Skeletal muscle tissue (tissue), 4 donors: Measurements from ENCODE around the gene IFNAR1. TPM values are rescaled to one million over a fixed set of nuclear protein-coding genes. Genes with fewer than 3 reads are reported as not detected.

ENCODE experiments used
- H3K27ac ChIP-seq: one replicate; pipeline ENCODE4 v1.7.0; 2013; ENCODE audit warnings: mild to moderate bottlenecking, low read depth, low read length, inconsistent platforms
- H3K27me3 ChIP-seq, 3 donors: one replicate each; pipeline ENCODE4 v1.7.0; 2013; ENCODE audit warnings: low read length in 3 of 3; ENCODE audit not compliant: control insufficient read depth in 3 of 3, insufficient read depth in 3 of 3
- H3K36me3 ChIP-seq, 3 donors: one replicate each; pipeline ENCODE4 v1.7.0; 2013; ENCODE audit warnings: low read length in 3 of 3; ENCODE audit not compliant: control insufficient read depth in 3 of 3, insufficient read depth in 3 of 3
- H3K4me1 ChIP-seq, 3 donors: one replicate each; pipeline ENCODE4 v1.7.0; 2013; ENCODE audit warnings: low read length in 3 of 3, mild to moderate bottlenecking in 3 of 3; ENCODE audit not compliant: control insufficient read depth in 3 of 3, insufficient read depth in 3 of 3
- H3K4me3 ChIP-seq, 3 donors: one replicate each; pipeline ENCODE4 v1.7.0; 2013; ENCODE audit warnings: low read length in 3 of 3
- H3K9ac ChIP-seq, 3 donors: one replicate each; pipeline ENCODE4 v1.7.0; 2013; ENCODE audit warnings: low read length in 3 of 3, mild to moderate bottlenecking in 3 of 3, moderate library complexity in 2 of 3, low read depth in 1 of 3
- H3K9me3 ChIP-seq, 3 donors: one replicate each; pipeline ENCODE4 v1.7.0; 2013; ENCODE audit warnings: low read length in 3 of 3; ENCODE audit not compliant: control insufficient read depth in 3 of 3
- total RNA-seq: library from RNA; depleted of rRNA; stranded (reverse); fragments of >200 nt; gene quantifications from one replicate; pipeline ENCODE4 v1.2.3, GENCODE V29; 2014
- donor health status: Osteomylitis.

The IFNAR1 gene
- total RNA-seq, 1 donor from 2014 or later, result 15.1 TPM

- Histone ChIP-seq H3K27me3 (no peaks in the 10 kb centered on the region), H3K9me3 (no peaks in the 10 kb centered on the region), H3K9ac (no peak overlapping the region), H3K4me1 (peaks cover 3 to 4% (median 4%) of the 10 kb centered on the region in 3 donors), H3K27ac (no peak overlapping the region), H3K4me3 (no peak overlapping the region), H3K36me3 (no peaks in the 10 kb centered on the region)
These were observed 19.5 kb upstream of the IFNAR1 start for GRCh38 chr21:33305344-33305671.

GRCh38 chr21:33305938-33306337, 18.8 kb upstream of the IFNAR1 start:
- no peaks in the 10 kb centered on the region for H3K36me3 ChIP-seq
- no peak overlapping the region for H3K4me3 ChIP-seq
- H3K27ac ChIP-seq, result no peak overlapping the region
- no peak overlapping the region for H3K9ac ChIP-seq
- H3K4me1 ChIP-seq, result peaks cover 0 to 4% (median 0%) of the 10 kb centered on the region in 3 donors
- no peaks in the 10 kb centered on the region for H3K9me3 ChIP-seq
- H3K27me3 ChIP-seq, result no peaks in the 10 kb centered on the region

- Histone ChIP-seq H3K27ac (no peak overlapping the region), H3K27me3 (no peaks in the 10 kb centered on the region), H3K4me1 (no peaks in the 10 kb centered on the region)
These were observed 15.9 kb upstream of the IFNAR1 start for GRCh38 chr21:33308586-33309490.

GRCh38 chr21:33309778-33310177, 15.0 kb upstream of the IFNAR1 start:
- no peaks in the 10 kb centered on the region for H3K36me3 ChIP-seq
- no peak overlapping the region for H3K4me3 ChIP-seq
- no peak overlapping the region for H3K9ac ChIP-seq
- no peaks in the 10 kb centered on the region for H3K4me1 ChIP-seq
- no peak overlapping the region for H3K27ac ChIP-seq
- H3K27me3 ChIP-seq, result no peaks in the 10 kb centered on the region
- H3K9me3 ChIP-seq, result no peaks in the 10 kb centered on the region

More at GRCh38 chr21:33308586-33309490, 15.9 kb upstream of the IFNAR1 start:
- H3K9ac ChIP-seq, result no peak overlapping the region
- H3K36me3 ChIP-seq, result no peaks in the 10 kb centered on the region
- H3K9me3 ChIP-seq, result no peaks in the 10 kb centered on the region
- no peak overlapping the region for H3K4me3 ChIP-seq

- H3K9ac ChIP-seq, result no peak overlapping the region
- peaks cover 0 to under 1% (median 0%) of the 10 kb centered on the region in 3 donors for H3K27me3 ChIP-seq
- no peak overlapping the region for H3K27ac ChIP-seq
- no peaks in the 10 kb centered on the region for H3K4me1 ChIP-seq
- H3K4me3 ChIP-seq, result no peak overlapping the region
- no peaks in the 10 kb centered on the region for H3K9me3 ChIP-seq
- H3K36me3 ChIP-seq, result no peaks in the 10 kb centered on the region
These were observed 12.6 kb upstream of the IFNAR1 start for GRCh38 chr21:33312121-33312520.

- Histone ChIP-seq H3K27ac (no peak overlapping the region), H3K4me3 (no peak overlapping the region), H3K9ac (no peak overlapping the region), H3K4me1 (no peaks in the 10 kb centered on the region), H3K9me3 (no peaks in the 10 kb centered on the region), H3K36me3 (no peaks in the 10 kb centered on the region), H3K27me3 (peaks cover 0 to 4% (median 0%) of the 10 kb centered on the region in 3 donors)
These were observed 11.6 kb upstream of the IFNAR1 start for GRCh38 chr21:33313183-33313582.

- peaks cover 0 to 4% (median 0%) of the 10 kb centered on the region in 3 donors for H3K27me3 ChIP-seq
- H3K4me3 ChIP-seq, result no peak overlapping the region
- no peaks in the 10 kb centered on the region for H3K9me3 ChIP-seq
- H3K4me1 ChIP-seq, result no peaks in the 10 kb centered on the region
- no peak overlapping the region for H3K27ac ChIP-seq
- no peak overlapping the region for H3K9ac ChIP-seq
- no peaks in the 10 kb centered on the region for H3K36me3 ChIP-seq
These were observed 11.2 kb upstream of the IFNAR1 start for GRCh38 chr21:33313611-33314010.

GRCh38 chr21:33314111-33314510, 10.7 kb upstream of the IFNAR1 start:
- H3K27me3 ChIP-seq, result peaks cover 0 to 4% (median 0%) of the 10 kb centered on the region in 3 donors

GRCh38 chr21:33315946-33316710, 8.6 kb upstream of the IFNAR1 start:
- Histone ChIP-seq H3K36me3 (no peaks in the 10 kb centered on the region), H3K4me3 (no peak overlapping the region), H3K9me3 (no peaks in the 10 kb centered on the region), H3K4me1 (no peaks in the 10 kb centered on the region), H3K27ac (no peak overlapping the region), H3K27me3 (peaks cover 0 to 4% (median 0%) of the 10 kb centered on the region in 3 donors), H3K9ac (no peak overlapping the region)

More at GRCh38 chr21:33314111-33314510, 10.7 kb upstream of the IFNAR1 start:
- Histone ChIP-seq H3K4me1 (no peaks in the 10 kb centered on the region), H3K27ac (no peak overlapping the region), H3K4me3 (no peak overlapping the region), H3K9ac (no peak overlapping the region), H3K36me3 (no peaks in the 10 kb centered on the region), H3K9me3 (no peaks in the 10 kb centered on the region)

GRCh38 chr21:33317145-33317544, 7.6 kb upstream of the IFNAR1 start:
- Histone ChIP-seq H3K9ac (no peak overlapping the region), H3K27me3 (peaks cover 0 to 4% (median 0%) of the 10 kb centered on the region in 3 donors), H3K4me1 (no peaks in the 10 kb centered on the region), H3K27ac (peak overlapping the region; percentile 41), H3K9me3 (no peaks in the 10 kb centered on the region), H3K36me3 (no peaks in the 10 kb centered on the region), H3K4me3 (no peak overlapping the region)
